ENCODE measurements around the gene JAM3. TPM values are rescaled to one million over a fixed set of nuclear protein-coding genes. Genes with fewer than 3 reads are reported as not detected.
A peak's percentile ranks its signal among the peaks of the same experiment; 100 is the strongest.

The JAM3 gene
- total and polyA plus RNA-seq, 2 experiments from 2014 or later = 36.6 to 51.3 TPM

GRCh38 chr11:134150195-134150903 is 81.5 kb downstream of the JAM3 start:
- peaks cover 48% of the 10 kb centered on the region for H3K36me3 ChIP-seq
- no peak for TF ChIP-seq CTCF (IDR thresholded peaks at IDR 0.05; ENCODE audit: low read depth, low read length)

DNA sequence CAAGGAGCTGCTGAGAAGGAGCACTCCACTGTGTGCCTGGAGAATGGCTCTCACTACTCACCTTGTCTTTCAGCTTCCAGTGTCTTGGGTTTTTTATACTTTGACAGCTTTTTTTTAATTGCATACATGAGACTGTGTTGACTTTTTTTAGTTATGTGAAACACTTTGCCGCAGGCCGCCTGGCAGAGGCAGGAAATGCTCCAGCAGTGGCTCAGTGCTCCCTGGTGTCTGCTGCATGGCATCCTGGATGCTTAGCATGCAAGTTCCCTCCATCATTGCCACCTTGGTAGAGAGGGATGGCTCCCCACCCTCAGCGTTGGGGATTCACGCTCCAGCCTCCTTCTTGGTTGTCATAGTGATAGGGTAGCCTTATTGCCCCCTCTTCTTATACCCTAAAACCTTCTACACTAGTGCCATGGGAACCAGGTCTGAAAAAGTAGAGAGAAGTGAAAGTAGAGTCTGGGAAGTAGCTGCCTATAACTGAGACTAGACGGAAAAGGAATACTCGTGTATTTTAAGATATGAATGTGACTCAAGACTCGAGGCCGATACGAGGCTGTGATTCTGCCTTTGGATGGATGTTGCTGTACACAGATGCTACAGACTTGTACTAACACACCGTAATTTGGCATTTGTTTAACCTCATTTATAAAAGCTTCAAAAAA is 82.3 kb downstream of the JAM3 start:
- Histone ChIP-seq H3K27ac (no peak overlapping the region), H3K9me3 (ENCODE audit: low read depth) (no peaks in the 10 kb centered on the region), H3K36me3 (peaks cover 44% of the 10 kb centered on the region), H3K4me3 (no peak overlapping the region), H3K27me3 (no peaks in the 10 kb centered on the region), H3K4me1 (ENCODE audit: low read depth) (no peaks in the 10 kb centered on the region)
- TF ChIP-seq CTCF (IDR thresholded peaks at IDR 0.05; ENCODE audit: low read depth, low read length) = no peak
- DNase-seq (ENCODE audit: low read depth in 1 of 2, low spot score in 1 of 2) = no peak

More at GRCh38 chr11:134150195-134150903, 81.5 kb downstream of the JAM3 start:
- no peak for DNase-seq (ENCODE audit: low read depth in 1 of 2, low spot score in 1 of 2)
- H3K4me3 ChIP-seq = no peak overlapping the region
- H3K27ac ChIP-seq = no peak overlapping the region
- no peaks in the 10 kb centered on the region for H3K4me1 ChIP-seq (ENCODE audit: low read depth)
- no peaks in the 10 kb centered on the region for H3K27me3 ChIP-seq
- no peaks in the 10 kb centered on the region for H3K9me3 ChIP-seq (ENCODE audit: low read depth)

- H3K36me3 ChIP-seq = peaks cover 49% of the 10 kb centered on the region
- H3K4me3 ChIP-seq = no peak overlapping the region
- no peaks in the 10 kb centered on the region for H3K9me3 ChIP-seq (ENCODE audit: low read depth)
- peak overlapping the region; percentile 40 for H3K27ac ChIP-seq
- no peak for TF ChIP-seq CTCF (IDR thresholded peaks at IDR 0.05; ENCODE audit: low read depth, low read length)
- DNase-seq (ENCODE audit: low read depth in 1 of 2, low spot score in 1 of 2) = no peak
- H3K4me1 ChIP-seq (ENCODE audit: low read depth) = no peaks in the 10 kb centered on the region
- H3K27me3 ChIP-seq = no peaks in the 10 kb centered on the region
Observed at GRCh38 chr11:134152696-134153095, 83.8 kb downstream of the JAM3 start.

DNA sequence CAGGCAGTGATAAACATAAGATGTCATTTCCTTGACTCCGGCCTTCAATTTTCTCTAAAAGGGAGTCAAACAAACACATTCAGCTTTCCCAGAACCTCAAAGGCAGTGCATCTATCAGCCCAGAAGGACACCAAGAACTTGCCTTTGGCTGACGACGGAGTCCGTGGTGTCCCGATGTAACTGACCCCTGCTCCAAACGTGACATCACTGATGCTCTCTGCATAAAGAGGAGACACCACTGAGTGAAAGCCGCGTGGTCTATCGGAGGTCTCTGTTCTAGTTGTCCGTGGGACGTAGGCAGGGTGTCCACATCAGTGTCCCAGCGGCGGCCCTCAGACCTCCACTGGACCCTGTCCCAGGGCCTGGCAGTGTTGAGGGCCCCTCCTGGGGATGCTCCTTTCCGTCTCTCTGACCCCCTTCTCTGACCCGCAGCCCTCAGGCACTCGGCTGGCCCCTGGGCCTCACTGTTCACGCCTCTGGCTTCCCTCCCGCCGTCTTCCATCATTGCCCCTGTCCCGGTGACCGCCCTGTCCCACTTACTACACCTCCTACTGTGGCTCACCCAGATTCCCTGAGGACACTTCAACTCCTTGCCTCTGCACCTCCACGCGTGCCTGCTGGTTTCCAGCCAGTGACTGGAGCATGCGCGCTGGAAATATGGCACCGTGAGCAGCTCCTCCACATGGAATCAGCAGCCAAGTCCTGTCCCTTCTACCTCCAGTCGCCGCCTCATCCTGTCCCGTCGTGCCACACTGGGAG is 84.5 kb downstream of the JAM3 start:
- H3K9me3 ChIP-seq (ENCODE audit: low read depth) = no peaks in the 10 kb centered on the region
- no peaks in the 10 kb centered on the region for H3K4me1 ChIP-seq (ENCODE audit: low read depth)
- H3K4me3 ChIP-seq = no peak overlapping the region
- TF ChIP-seq CTCF (IDR thresholded peaks at IDR 0.05; ENCODE audit: low read depth, low read length) = no peak
- H3K36me3 ChIP-seq = peaks cover 52% of the 10 kb centered on the region
- peak overlapping the region; percentile 40 for H3K27ac ChIP-seq
- no peak for DNase-seq (ENCODE audit: low read depth in 1 of 2, low spot score in 1 of 2)
- no peaks in the 10 kb centered on the region for H3K27me3 ChIP-seq

DNA sequence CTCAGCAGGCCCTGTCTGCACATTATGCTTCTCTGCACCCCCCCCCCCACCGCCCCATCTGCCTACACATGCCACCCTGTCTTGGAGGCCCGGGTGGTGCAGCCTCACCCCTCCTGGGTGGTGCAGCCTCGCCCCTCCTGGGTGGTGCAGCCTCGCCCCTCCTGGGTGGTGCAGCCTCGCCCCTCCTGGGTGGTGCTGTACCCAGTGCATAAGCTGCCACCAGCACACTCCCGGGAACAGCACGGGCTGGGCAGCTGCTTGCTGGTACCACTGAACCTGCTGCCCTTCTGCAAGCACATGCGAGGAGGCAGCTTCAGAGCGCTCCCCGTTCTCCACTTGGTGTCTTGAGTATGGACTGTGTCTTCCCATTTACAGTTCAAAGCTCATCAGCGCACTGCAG is 85.6 kb downstream of the JAM3 start:
- DNase-seq (ENCODE audit: low read depth in 1 of 2, low spot score in 1 of 2) = no peak
- TF ChIP-seq CTCF (IDR thresholded peaks at IDR 0.05; ENCODE audit: low read depth, low read length) = no peak
- no peak overlapping the region for H3K4me3 ChIP-seq
- no peaks in the 10 kb centered on the region for H3K9me3 ChIP-seq (ENCODE audit: low read depth)
- no peaks in the 10 kb centered on the region for H3K27me3 ChIP-seq
- peaks cover 51% of the 10 kb centered on the region for H3K36me3 ChIP-seq
- H3K27ac ChIP-seq = no peak overlapping the region
- no peaks in the 10 kb centered on the region for H3K4me1 ChIP-seq (ENCODE audit: low read depth)

All from cardiac muscle cell (in vitro differentiated cells and primary cell).